Parathyroid adenoma (tissue), 2 donors: ENCODE data around the gene GLG1.

Experiments used
- H2AFZ ChIP-seq: fragments of 300-600 bp; sonication (generic); one replicate; pipeline ENCODE4 v1.7.0; 2017; ENCODE audit warnings: antibody characterized with exemption, mild to moderate bottlenecking
- H3K27ac ChIP-seq: fragments of 300-600 bp; sonication (generic); one replicate; pipeline ENCODE4 v1.7.0; 2017
- H3K27me3 ChIP-seq: fragments of 300-600 bp; sonication (generic); one replicate; pipeline ENCODE4 v1.7.0; 2017; ENCODE audit warnings: low read length; ENCODE audit not compliant: control insufficient read depth, insufficient read depth
- H3K36me3 ChIP-seq: fragments of 300-600 bp; sonication (generic); one replicate; pipeline ENCODE4 v1.7.0; 2017; ENCODE audit warnings: low read length; ENCODE audit not compliant: control insufficient read depth, insufficient read depth
- H3K4me1 ChIP-seq: fragments of 300-600 bp; sonication (generic); one replicate; pipeline ENCODE4 v1.7.0; 2017; ENCODE audit warnings: control low read depth
- H3K4me2 ChIP-seq: fragments of 300-600 bp; sonication (generic); one replicate; pipeline ENCODE4 v1.7.0; 2017; ENCODE audit warnings: low read length
- H3K4me3 ChIP-seq: fragments of 300-600 bp; sonication (generic); one replicate; pipeline ENCODE4 v1.7.0; 2017; ENCODE audit warnings: low read depth, low read length
- H3K79me2 ChIP-seq: fragments of 300-600 bp; sonication (generic); one replicate; pipeline ENCODE4 v1.7.0; 2017; ENCODE audit warnings: control low read depth
- H3K9ac ChIP-seq: fragments of 300-600 bp; sonication (generic); one replicate; pipeline ENCODE4 v1.7.0; 2017; ENCODE audit warnings: mild to moderate bottlenecking
- H3K9me3 ChIP-seq: fragments of 300-600 bp; sonication (generic); one replicate; pipeline ENCODE4 v1.7.0; 2017; ENCODE audit warnings: low read length; ENCODE audit not compliant: control insufficient read depth
- TF ChIP-seq, protein P1 (sequence below): fragments of 300-600 bp; sonication (generic); IDR thresholded peaks from one replicate; pipeline ENCODE4 v1.7.0; 2017; ENCODE audit warnings: antibody characterized with exemption, mild to moderate bottlenecking
- donor health status: primary hyperparathyroidism.

The GLG1 gene

DNA sequence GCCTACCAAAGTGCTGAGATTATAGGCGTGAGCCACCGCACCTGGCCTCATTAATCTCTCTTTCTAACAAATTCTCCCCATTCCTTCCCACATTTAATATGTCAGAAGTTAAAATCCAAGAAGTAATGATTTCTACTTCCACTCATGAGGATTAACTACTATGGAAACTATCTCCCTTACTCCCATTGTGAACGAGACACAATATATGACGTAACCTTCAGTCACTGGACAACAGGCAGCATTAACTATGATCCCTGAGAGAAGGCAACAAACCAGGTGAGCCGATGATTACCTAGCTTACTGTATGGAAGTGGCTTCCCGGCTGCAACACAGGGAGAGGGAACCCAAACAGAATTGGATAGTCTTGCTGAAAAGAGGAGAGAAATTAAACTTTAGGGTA, 20.0 kb downstream of the GLG1 start:
- Histone ChIP-seq H2AFZ (no peak overlapping the region), H3K9ac (no peak overlapping the region), H3K4me2 (no peak overlapping the region), H3K4me3 (no peak overlapping the region), H3K27me3 (no peaks in the 10 kb centered on the region), H3K9me3 (no peaks in the 10 kb centered on the region), H3K4me1 (peaks cover 3% of the 10 kb centered on the region), H3K36me3 (no peaks in the 10 kb centered on the region), H3K79me2 (peaks cover 77% of the 10 kb centered on the region), H3K27ac (no peak overlapping the region)
- TF ChIP-seq, protein P1, sequence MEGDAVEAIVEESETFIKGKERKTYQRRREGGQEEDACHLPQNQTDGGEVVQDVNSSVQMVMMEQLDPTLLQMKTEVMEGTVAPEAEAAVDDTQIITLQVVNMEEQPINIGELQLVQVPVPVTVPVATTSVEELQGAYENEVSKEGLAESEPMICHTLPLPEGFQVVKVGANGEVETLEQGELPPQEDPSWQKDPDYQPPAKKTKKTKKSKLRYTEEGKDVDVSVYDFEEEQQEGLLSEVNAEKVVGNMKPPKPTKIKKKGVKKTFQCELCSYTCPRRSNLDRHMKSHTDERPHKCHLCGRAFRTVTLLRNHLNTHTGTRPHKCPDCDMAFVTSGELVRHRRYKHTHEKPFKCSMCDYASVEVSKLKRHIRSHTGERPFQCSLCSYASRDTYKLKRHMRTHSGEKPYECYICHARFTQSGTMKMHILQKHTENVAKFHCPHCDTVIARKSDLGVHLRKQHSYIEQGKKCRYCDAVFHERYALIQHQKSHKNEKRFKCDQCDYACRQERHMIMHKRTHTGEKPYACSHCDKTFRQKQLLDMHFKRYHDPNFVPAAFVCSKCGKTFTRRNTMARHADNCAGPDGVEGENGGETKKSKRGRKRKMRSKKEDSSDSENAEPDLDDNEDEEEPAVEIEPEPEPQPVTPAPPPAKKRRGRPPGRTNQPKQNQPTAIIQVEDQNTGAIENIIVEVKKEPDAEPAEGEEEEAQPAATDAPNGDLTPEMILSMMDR, result no peak

DNA sequence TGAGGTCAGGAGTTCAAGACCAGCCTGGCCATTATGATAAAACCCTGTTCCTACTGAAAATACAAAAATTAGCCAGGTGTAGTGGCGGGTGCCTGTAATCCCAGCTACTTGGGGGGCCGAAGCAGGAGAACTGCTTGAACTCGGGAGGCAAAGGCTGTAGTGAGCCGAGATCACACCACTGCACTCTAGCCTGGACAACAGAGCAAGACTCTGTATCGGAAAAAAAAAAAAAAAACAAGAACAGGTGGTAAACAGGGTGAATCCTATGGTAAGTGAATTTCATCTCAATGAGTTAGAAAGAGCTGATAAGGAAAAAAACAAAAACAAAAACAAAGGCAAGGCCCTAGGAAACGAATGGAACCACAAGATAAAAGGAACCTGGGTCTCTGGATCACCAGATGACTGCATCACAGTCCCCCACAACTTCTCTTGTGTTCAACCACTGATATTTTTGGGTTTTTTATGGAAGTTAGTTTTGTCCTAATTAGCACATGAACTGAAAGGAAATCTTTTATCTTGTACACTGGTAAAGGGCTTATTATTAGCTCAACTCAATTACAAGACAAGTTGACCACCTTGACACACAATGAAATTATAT, 21.0 kb downstream of the GLG1 start:
- Histone ChIP-seq H3K4me1 (peaks cover 6% of the 10 kb centered on the region), H3K27ac (no peak overlapping the region), H3K79me2 (peaks cover 74% of the 10 kb centered on the region), H3K9me3 (no peaks in the 10 kb centered on the region), H2AFZ (no peak overlapping the region), H3K9ac (no peak overlapping the region), H3K27me3 (no peaks in the 10 kb centered on the region), H3K4me2 (no peak overlapping the region), H3K36me3 (no peaks in the 10 kb centered on the region), H3K4me3 (no peak overlapping the region)
- TF ChIP-seq, protein P1, result no peak

DNA sequence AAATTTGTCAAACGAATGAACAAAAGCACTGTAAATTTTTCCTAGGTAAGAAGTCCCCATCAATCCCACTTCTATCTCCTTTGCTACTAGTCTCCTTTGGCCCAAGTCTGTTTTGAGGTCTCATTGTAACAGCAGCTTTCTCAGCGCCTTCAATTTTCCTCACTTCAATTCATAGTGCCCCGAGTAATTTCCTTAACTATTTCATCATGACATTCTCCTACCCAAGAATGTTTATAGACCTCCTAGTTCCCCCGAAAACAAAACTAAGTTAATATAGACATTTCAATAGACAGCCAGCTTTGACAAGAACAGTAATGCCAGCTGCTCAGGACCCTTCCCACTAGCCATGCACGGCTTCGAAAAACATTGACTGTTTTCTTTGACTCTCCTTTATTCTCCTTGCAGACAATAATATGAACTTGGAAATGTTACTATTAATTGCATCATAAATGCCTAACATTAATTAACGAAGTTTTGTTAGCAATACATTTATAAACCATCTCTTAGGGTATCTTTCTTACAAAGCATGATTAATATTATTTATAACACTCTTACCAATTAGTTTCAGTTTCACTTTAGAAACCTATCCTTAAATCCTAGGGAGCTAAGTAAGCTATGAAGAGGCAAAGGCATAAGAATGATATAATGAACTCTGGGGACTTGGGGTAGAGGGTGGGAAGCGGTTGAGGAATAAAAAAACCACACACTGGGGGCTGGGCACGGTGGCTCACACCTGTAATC, 22.8 kb downstream of the GLG1 start:
- Histone ChIP-seq H3K4me2 (no peak overlapping the region), H3K9me3 (no peaks in the 10 kb centered on the region), H3K27ac (no peak overlapping the region), H3K27me3 (no peaks in the 10 kb centered on the region), H3K4me3 (no peak overlapping the region), H3K79me2 (peaks cover 77% of the 10 kb centered on the region), H3K9ac (no peak overlapping the region), H2AFZ (no peak overlapping the region), H3K36me3 (no peaks in the 10 kb centered on the region), H3K4me1 (peaks cover 6% of the 10 kb centered on the region)
- TF ChIP-seq, protein P1, result no peak

DNA sequence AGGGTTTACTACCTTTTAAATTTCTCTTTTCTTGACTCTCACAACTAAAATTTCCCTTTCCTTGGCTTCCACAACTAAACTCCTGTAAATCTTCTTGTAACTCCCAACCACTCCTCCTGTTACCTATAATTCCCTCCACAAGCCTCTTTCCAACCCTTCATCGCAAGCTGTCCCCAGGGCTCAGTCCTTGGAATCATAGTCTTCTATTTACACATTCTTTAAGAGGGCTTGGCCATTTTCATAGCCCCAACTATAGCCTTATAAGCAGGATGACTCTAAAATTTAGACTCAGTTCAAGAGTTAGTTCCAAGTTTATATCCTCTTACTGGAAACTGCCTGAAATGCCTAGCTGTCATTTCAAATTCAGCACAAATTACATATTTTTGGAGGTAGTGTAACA, 23.9 kb downstream of the GLG1 start:
- Histone ChIP-seq H3K4me3 (no peak overlapping the region), H3K27ac (no peak overlapping the region), H3K79me2 (peaks cover 81% of the 10 kb centered on the region), H3K4me2 (no peak overlapping the region), H3K36me3 (no peaks in the 10 kb centered on the region), H3K4me1 (peaks cover 6% of the 10 kb centered on the region), H3K9ac (no peak overlapping the region), H3K27me3 (no peaks in the 10 kb centered on the region), H3K9me3 (no peaks in the 10 kb centered on the region), H2AFZ (no peak overlapping the region)
- TF ChIP-seq, protein P1, result no peak

DNA sequence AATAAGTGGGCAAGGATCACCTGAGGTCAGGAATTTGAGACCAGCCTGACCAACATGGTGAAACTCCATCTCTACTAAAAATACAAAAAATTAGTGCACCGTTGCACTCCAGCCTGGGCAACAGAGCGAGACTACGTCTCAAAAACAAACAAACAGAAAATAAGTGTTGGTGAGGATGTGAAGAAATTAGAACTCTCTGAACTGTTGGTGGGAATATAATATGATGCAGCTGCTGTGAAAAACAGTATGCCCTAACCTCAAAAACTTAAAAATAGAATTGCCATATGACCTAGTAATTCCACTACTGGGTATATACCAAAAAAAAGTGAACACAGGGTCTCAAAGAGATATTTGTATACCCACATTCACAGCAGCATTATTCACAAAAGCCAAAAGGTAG, 26.1 kb downstream of the GLG1 start:
- Histone ChIP-seq H3K4me2 (no peak overlapping the region), H3K4me3 (no peak overlapping the region), H2AFZ (no peak overlapping the region), H3K36me3 (no peaks in the 10 kb centered on the region), H3K9ac (no peak overlapping the region), H3K27me3 (no peaks in the 10 kb centered on the region), H3K4me1 (peaks cover 9% of the 10 kb centered on the region), H3K9me3 (no peaks in the 10 kb centered on the region), H3K27ac (no peak overlapping the region), H3K79me2 (peaks cover 70% of the 10 kb centered on the region)
- TF ChIP-seq, protein P1, result no peak
